ENCODE measurements around the gene APOA5.

APOA5 gene, protein sequence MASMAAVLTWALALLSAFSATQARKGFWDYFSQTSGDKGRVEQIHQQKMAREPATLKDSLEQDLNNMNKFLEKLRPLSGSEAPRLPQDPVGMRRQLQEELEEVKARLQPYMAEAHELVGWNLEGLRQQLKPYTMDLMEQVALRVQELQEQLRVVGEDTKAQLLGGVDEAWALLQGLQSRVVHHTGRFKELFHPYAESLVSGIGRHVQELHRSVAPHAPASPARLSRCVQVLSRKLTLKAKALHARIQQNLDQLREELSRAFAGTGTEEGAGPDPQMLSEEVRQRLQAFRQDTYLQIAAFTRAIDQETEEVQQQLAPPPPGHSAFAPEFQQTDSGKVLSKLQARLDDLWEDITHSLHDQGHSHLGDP

DNA sequence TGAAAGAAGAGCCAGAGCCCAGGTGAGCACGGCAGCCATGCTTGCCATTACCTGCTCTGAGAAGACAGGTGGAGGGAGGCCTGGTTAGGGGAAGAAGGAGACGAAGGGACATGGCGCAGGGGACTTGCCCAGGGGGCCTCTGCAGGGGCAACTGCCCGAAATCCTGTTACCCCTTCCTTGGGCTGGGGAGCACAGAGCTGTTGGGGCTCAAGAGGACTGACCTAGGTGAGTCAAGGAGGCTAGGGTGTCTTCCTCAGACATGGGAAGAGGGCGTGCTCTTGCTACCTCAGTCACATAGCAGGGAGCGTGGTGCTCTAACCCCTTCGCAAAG, at the start of gene APOA5:
Gene APOA5, minus strand, starts transcription at position 67 of the 331 bp plus-strand sequence. Its CDS starts 19 bp downstream, at position 48.
- Histone ChIP-seq H3K9me3 (replicated peaks in 1 of 11) (peaks cover 0 to 12% (median 0%) of the 10 kb centered on the region in 11 experiments; a peak in 1 of 22 replicates), H3K27me3 (no peaks in the 10 kb centered on the region), H3K27ac (no peak within 1 kb of the TSS), H3K4me3 (no peak within 1 kb of the TSS), H3K4me2 (peak within 1 kb of the TSS in 5 of 11 experiments; percentile 3 to 30 (median 7); a peak in 3 of 22 replicates), H3K9ac (no peak within 1 kb of the TSS), H3K36me3 (peaks cover 0 to 4% (median 1%) of the 10 kb centered on the region in 11 experiments; a peak in 10 of 22 replicates), H4K20me1 (peaks cover 0 to 7% (median 0%) of the 10 kb centered on the region in 11 experiments; a peak in 3 of 22 replicates), H3K4me1 (peaks cover 10 to 29% (median 16%) of the 10 kb centered on the region in 10 experiments)
- no peak for TF ChIP-seq Cebpa-rat (IDR thresholded peaks at IDR 0.05)

DNA sequence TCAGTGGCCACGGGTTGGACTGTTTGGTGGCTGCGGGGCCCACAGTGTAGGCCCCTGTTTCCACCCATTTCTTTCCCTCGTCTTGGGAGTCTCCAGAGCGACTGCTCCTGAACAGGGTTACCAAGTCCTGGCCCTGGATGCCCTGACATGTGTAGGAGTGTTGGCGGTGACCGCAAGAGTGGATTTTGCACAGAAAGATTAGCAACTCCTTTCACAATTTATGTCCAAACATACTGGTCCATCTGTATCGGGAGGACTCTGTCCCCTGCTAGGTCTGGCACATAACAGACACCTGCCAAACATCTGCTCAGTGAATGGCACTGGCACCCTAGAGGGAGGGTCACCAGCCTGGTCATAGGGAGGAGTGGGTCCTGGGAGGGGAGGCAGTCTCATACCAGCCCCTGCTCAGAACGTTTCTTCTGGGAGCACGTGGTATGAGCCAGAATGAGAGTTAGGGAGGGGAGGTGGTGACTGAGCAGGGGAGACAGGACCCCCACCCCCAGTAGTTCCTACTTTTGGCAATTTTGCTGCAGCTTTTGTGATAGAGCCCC, 49.1 kb upstream of the APOA5 start:
- Histone ChIP-seq H3K36me3 (peaks cover 21 to 34% (median 29%) of the 10 kb centered on the region in 11 experiments), H3K27me3 (no peaks in the 10 kb centered on the region), H3K9me3 (replicated peaks in 1 of 11) (no peaks in the 10 kb centered on the region), H3K4me2 (0 out of 22 replicates have a peak overlapping the region, but pooled peaks of 1 of the 11 experiments have one; percentile 7), H4K20me1 (no peaks in the 10 kb centered on the region), H3K4me3 (no peak overlapping the region), H3K4me1 (peaks cover 5 to 20% (median 9%) of the 10 kb centered on the region in 10 experiments; a peak in 18 of 20 replicates), H3K9ac (no peak overlapping the region), H3K27ac (peak overlapping the region in 2 of 11 experiments; percentile 20 to 25; a peak in 2 of 22 replicates)
- TF ChIP-seq Cebpa-rat (IDR thresholded peaks at IDR 0.05) = no peak

DNA sequence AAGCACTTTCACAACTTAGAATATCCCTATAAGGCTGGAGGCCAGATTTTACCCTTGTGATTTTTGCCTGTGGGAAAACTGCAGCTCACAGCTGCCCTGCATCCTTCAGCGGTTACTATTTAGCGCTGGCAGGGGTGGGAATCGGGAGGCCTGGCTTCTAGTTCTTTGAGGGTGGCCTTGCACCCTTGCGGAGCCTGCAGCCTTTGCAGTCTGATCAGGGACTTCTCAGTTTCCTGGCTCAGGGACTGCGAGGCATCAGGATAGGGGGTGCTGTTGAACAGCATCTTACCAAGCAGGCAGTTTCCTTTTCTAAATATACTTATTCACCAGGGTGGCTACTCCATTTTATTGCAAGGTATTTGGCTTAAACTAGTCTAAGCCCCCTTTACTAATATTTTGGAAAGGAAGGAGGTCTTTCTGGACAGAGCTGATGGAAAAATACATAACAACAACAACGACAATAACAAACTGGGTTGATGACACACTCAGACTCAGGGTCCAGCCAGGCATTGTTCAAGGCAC, 48.6 kb upstream of the APOA5 start:
- Histone ChIP-seq H4K20me1 (no peaks in the 10 kb centered on the region), H3K4me1 (peaks cover 9 to 23% (median 13%) of the 10 kb centered on the region in 10 experiments), H3K36me3 (peaks cover 16 to 29% (median 24%) of the 10 kb centered on the region in 11 experiments), H3K9me3 (replicated peaks in 1 of 11) (no peaks in the 10 kb centered on the region), H3K9ac (no peak overlapping the region), H3K27ac (peak overlapping the region in 2 of 11 experiments; percentile 20 to 25; a peak in 1 of 22 replicates), H3K27me3 (no peaks in the 10 kb centered on the region), H3K4me3 (no peak overlapping the region), H3K4me2 (no peak overlapping the region)
- no peak for TF ChIP-seq Cebpa-rat (IDR thresholded peaks at IDR 0.05)

GRCh38 chr11:116838321-116839084, 46.8 kb upstream of the APOA5 start:
- H3K27ac ChIP-seq = no peak overlapping the region
- H3K9ac ChIP-seq = no peak overlapping the region
- no peak overlapping the region for H3K4me2 ChIP-seq
- H3K4me1 ChIP-seq = peaks cover 19 to 35% (median 30%) of the 10 kb centered on the region in 10 experiments
- TF ChIP-seq Cebpa-rat (IDR thresholded peaks at IDR 0.05) = no peak
- no peak overlapping the region for H3K4me3 ChIP-seq
- H3K36me3 ChIP-seq = peaks cover 2 to 14% (median 8%) of the 10 kb centered on the region in 11 experiments
- H3K9me3 ChIP-seq (replicated peaks in 1 of 11) = no peaks in the 10 kb centered on the region
- H4K20me1 ChIP-seq = no peaks in the 10 kb centered on the region
- no peaks in the 10 kb centered on the region for H3K27me3 ChIP-seq

GRCh38 chr11:116837231-116838091, 45.8 kb upstream of the APOA5 start, which contains the start of gene APOA1:
TSS of gene APOA1 (minus strand) at chr11:116837622. CDS start at chr11:116837387, 235 bp downstream.
- no peaks in the 10 kb centered on the region for H4K20me1 ChIP-seq
- peak within 1 kb of the TSS in 9 of 11 experiments; percentile 84 to 99 (median 94); a peak in 14 of 22 replicates for H3K4me2 ChIP-seq
- H3K4me3 ChIP-seq = no peak within 1 kb of the TSS
- peaks cover 0 to 3% (median 0%) of the 10 kb centered on the region in 11 experiments; a peak in 3 of 22 replicates for H3K36me3 ChIP-seq
- H3K4me1 ChIP-seq = peaks cover 19 to 38% (median 31%) of the 10 kb centered on the region in 10 experiments
- H3K27ac ChIP-seq = peak within 1 kb of the TSS in 2 of 11 experiments; percentile 17 to 83; a peak in 1 of 22 replicates
- H3K9ac ChIP-seq = peak within 1 kb of the TSS in 6 of 11 experiments; percentile 79 to 84 (median 82); a peak in 3 of 22 replicates
- no peak for TF ChIP-seq Cebpa-rat (IDR thresholded peaks at IDR 0.05)
- H3K27me3 ChIP-seq = no peaks in the 10 kb centered on the region
- no peaks in the 10 kb centered on the region for H3K9me3 ChIP-seq (replicated peaks in 1 of 11)

- peak overlapping the region in 6 of 11 experiments; percentile 79 to 84 (median 82); a peak in 3 of 22 replicates for H3K9ac ChIP-seq
- H3K4me2 ChIP-seq = peak overlapping the region in 8 of 11 experiments; percentile 84 to 98 (median 94); a peak in 12 of 22 replicates
Observed at GRCh38 chr11:116836632-116836991, 44.9 kb upstream of the APOA5 start.

GRCh38 chr11:116835791-116836631, 44.3 kb upstream of the APOA5 start:
- Histone ChIP-seq H3K4me2 (peak overlapping the region; percentile 84 to 99 (median 93)), H3K27ac (peak overlapping the region in 10 of 11 experiments; percentile 44 to 92 (median 84); a peak in 21 of 22 replicates), H3K9ac (peak overlapping the region; percentile 20 to 84 (median 82); a peak in 21 of 22 replicates), H4K20me1 (no peaks in the 10 kb centered on the region), H3K27me3 (no peaks in the 10 kb centered on the region), H3K9me3 (replicated peaks in 1 of 11) (no peaks in the 10 kb centered on the region), H3K4me3 (peak overlapping the region; percentile 37 to 70 (median 58)), H3K36me3 (no peaks in the 10 kb centered on the region), H3K4me1 (peaks cover 19 to 38% (median 31%) of the 10 kb centered on the region in 10 experiments)
- TF ChIP-seq Cebpa-rat (IDR thresholded peaks at IDR 0.05) = no peak

More at GRCh38 chr11:116836632-116836991, 44.9 kb upstream of the APOA5 start:
- Histone ChIP-seq H4K20me1 (no peaks in the 10 kb centered on the region), H3K9me3 (replicated peaks in 1 of 11) (no peaks in the 10 kb centered on the region), H3K4me3 (no peak overlapping the region), H3K27me3 (no peaks in the 10 kb centered on the region), H3K36me3 (no peaks in the 10 kb centered on the region), H3K4me1 (peaks cover 19 to 38% (median 31%) of the 10 kb centered on the region in 10 experiments), H3K27ac (peak overlapping the region in 2 of 11 experiments; percentile 17 to 83; a peak in 1 of 22 replicates)
- TF ChIP-seq Cebpa-rat (IDR thresholded peaks at IDR 0.05) = no peak

All from BLaER1 treated with 17β-estradiol and CSF1 and Interleukin-3, amounts not matched to agents 10 nM and 100 nM (cell line).